ENCODE results near the gene CD69.
"Not testable (repeated sequence)": the region's sequence is repeated elsewhere in the genome, so short reads cannot be mapped to it uniquely, and the experiment has no call there.

Gene CD69

GRCh38 chr12:9718968-9719367 is 41.7 kb downstream of the CD69 start:
- DNase-seq (ENCODE audit: low spot score): no peak

- DNase-seq (ENCODE audit: low spot score): no peak
Measured at GRCh38 chr12:9717070-9717925, 43.4 kb downstream of the CD69 start.

GRCh38 chr12:9713032-9713558 is 47.6 kb downstream of the CD69 start:
- DNase-seq (ENCODE audit: low spot score): not testable (repeated sequence)

- DNase-seq (ENCODE audit: low spot score): no peak
Measured at GRCh38 chr12:9711664-9712063, 49.0 kb downstream of the CD69 start.

GRCh38 chr12:9710584-9711375 is 49.9 kb downstream of the CD69 start:
- DNase-seq (ENCODE audit: low spot score): no peak

GRCh38 chr12:9708853-9709252 is 51.8 kb downstream of the CD69 start:
- DNase-seq (ENCODE audit: low spot score): no peak

- DNase-seq (ENCODE audit: low spot score): peak; percentile 31
Measured at GRCh38 chr12:9707864-9708808, 52.6 kb downstream of the CD69 start.

- DNase-seq (ENCODE audit: low spot score): no peak
Measured at GRCh38 chr12:9707356-9707755, 53.3 kb downstream of the CD69 start.

- no peak for DNase-seq (ENCODE audit: low spot score)
Measured at GRCh38 chr12:9706086-9706685, 54.5 kb downstream of the CD69 start.

- not testable (repeated sequence) for DNase-seq (ENCODE audit: low spot score)
Measured at GRCh38 chr12:9704561-9704960, 56.1 kb downstream of the CD69 start.
